ENCODE data around the gene RAI1.

Gene RAI1

GRCh38 chr17:17836818-17837379, 155.6 kb downstream of the RAI1 start, which contains the start of gene SREBF1:
SREBF1 (minus strand) TSS chr17:17836986; CDS start chr17:17836817, 169 bp downstream.
- peak; percentile 47 to 61 for DNase-seq

GRCh38 chr17:17837380-17837821, 156.1 kb downstream of the RAI1 start:
- DNase-seq, result no peak

GRCh38 chr17:17837966-17838962, 157.0 kb downstream of the RAI1 start:
- no peak for DNase-seq

GRCh38 chr17:17839791-17840707, 158.8 kb downstream of the RAI1 start:
- peak; percentile 75 to 80 for DNase-seq

GRCh38 chr17:17840751-17841591, 159.7 kb downstream of the RAI1 start:
- no peak for DNase-seq

GRCh38 chr17:17841601-17842025, 160.4 kb downstream of the RAI1 start:
- no peak for DNase-seq

- no peak for DNase-seq
These were observed 161.0 kb downstream of the RAI1 start for GRCh38 chr17:17842111-17842876.

GRCh38 chr17:17843096-17843495, 161.8 kb downstream of the RAI1 start:
- DNase-seq, result no peak

- DNase-seq, result no peak
These were observed 162.8 kb downstream of the RAI1 start for GRCh38 chr17:17844079-17844478.

GRCh38 chr17:17844500-17844899, 163.2 kb downstream of the RAI1 start:
- DNase-seq, result no peak

- DNase-seq, result no peak
These were observed 164.0 kb downstream of the RAI1 start for GRCh38 chr17:17845046-17845775.

GRCh38 chr17:17846003-17846402, 164.7 kb downstream of the RAI1 start:
- DNase-seq, result no peak

GRCh38 chr17:17846645-17847044, 165.4 kb downstream of the RAI1 start:
- DNase-seq, result no peak

- no peak for DNase-seq
These were observed 165.9 kb downstream of the RAI1 start for GRCh38 chr17:17847118-17847689.

- DNase-seq, result no peak
These were observed 166.5 kb downstream of the RAI1 start for GRCh38 chr17:17847726-17848125.

GRCh38 chr17:17848311-17849082, 167.2 kb downstream of the RAI1 start:
- no peak for DNase-seq

- peak; percentile 77 to 80 for DNase-seq
These were observed 168.0 kb downstream of the RAI1 start for GRCh38 chr17:17849147-17849820.

GRCh38 chr17:17849845-17850373, 168.7 kb downstream of the RAI1 start:
- DNase-seq, result peak in 1 of 2 donors; percentile 62

All from stimulated activated CD4-positive, alpha-beta T cell treated with anti-CD3 and anti-CD28 coated beads, Interleukin-2, amount 100 ng/mL, for 48 hours (primary cell).